Heart left ventricle (tissue), 13 donors: Measurements from ENCODE around the gene LTBP4.

ENCODE experiments used
- CTCF ChIP-seq, 12 donors: fragments of 200-600 bp; sonication (generic) in 4 of 12; IDR thresholded peaks; one replicate each; pipeline versions ENCODE4 v1.5.0 to v1.8.0; 2018 to 2022; ENCODE audit warnings: antibody characterized with exemption in 12 of 12, mild to moderate bottlenecking in 5 of 12
- POLR2A ChIP-seq, 2 donors: fragments of 450-650 bp; IDR thresholded peaks; one replicate each; pipeline ENCODE4 v1.6.1; 2017; ENCODE audit warnings: antibody characterized with exemption in 2 of 2, mild to moderate bottlenecking in 2 of 2, moderate library complexity in 2 of 2
- donor health status: ischemic (EF 13 %, LVEDD 7.1; RV severe dilation, severe dysfunction).
- donor health status: DM: no; HTN: yes; CAD: no.
- donor health status: DM: no; HTN: no; CAD: no.
- donor health status: ischemic (EF 25% LVEDD 6.9; RV normal size, moderate dysfunction).
- donor health status: ischemic (EF 25% LVEDD 5.7; RV mildly dilated, moderate dysfunction).
- donor health status: ischemic (EF 35%, LVEDD 5.7; RV mildly dilated, moderate dysfunction).
- donor health status: nonischemic (EF 11% LVEDD 7.7; RV severe dilation, severe dysfunction).
- donor health status: DM: yes; HTN: yes; CAD: no.
- donor health status: PGD.
- donor health status: ischemic (EF 29% LVEDD 5.4; RV normal size, mild dysfunction).
- donor health status: nonischemic (EF 23%, LVEDD 6.1; RV moderate dilation, normal function).

- TF ChIP-seq CTCF (IDR thresholded peaks at IDR 0.05) (no peak), POLR2A (IDR thresholded peaks at IDR 0.05) (no peak)
These were observed 31.3 kb downstream of the LTBP4 start for GRCh38 chr19:40632311-40633036.
